B cell (primary cell): ENCODE data around the gene CKM. TPM values are rescaled to one million over a fixed set of nuclear protein-coding genes. Genes with fewer than 3 reads are reported as not detected.

Experiments used
- ATAC-seq: fragments of 200-7000 bp; cut with Tn5 transposase; one replicate; pipeline ENCODE4 v1.10.0; 2021; ENCODE audit warnings: low read depth, mild to moderate bottlenecking, moderate number of reproducible peaks, moderate library complexity
- CTCF ChIA-PET: fragments of 350-600 bp; sonication (Branson Sonifier 250); formaldehyde crosslinking; loops from one replicate; lab custom pipeline; 2021; ENCODE audit warnings: antibody characterized with exemption, inconsistent platforms; lab: Charles Lee
- POLR2A ChIA-PET: fragments of 350-600 bp; sonication (Branson Sonifier 250); formaldehyde crosslinking; loops from one replicate; lab custom pipeline; 2021; ENCODE audit warnings: antibody characterized with exemption; lab: Charles Lee
- DNase-seq: peaks from one replicate; pipeline ENCODE4 v3.0.0; 2013
- H2AFZ ChIP-seq: 2 replicates; pipeline ENCODE4 v1.6.1; 2012; ENCODE audit warnings: mild to moderate bottlenecking, low read depth, low read length; ENCODE audit not compliant: insufficient read depth, poor library complexity, severe bottlenecking
- H3K27ac ChIP-seq, 2 donors: 1 replicate in 1 of 2; 2 replicates in 1 of 2; pipeline ENCODE4 v1.5.1; 2012 to 2013; ENCODE audit warnings: low read length in 2 of 2, mild to moderate bottlenecking in 2 of 2, moderate library complexity in 1 of 2
- H3K27me3 ChIP-seq, 4 experiments: fragments of 200-600 bp in 1 of 4; sonication (generic) in 1 of 4; replicated peaks in 1 of 4; 1 replicate in 2 of 4; 2 replicates in 2 of 4; pipeline versions ENCODE4 v1.6.1 to v1.7.0; 2013 to 2016; ENCODE audit warnings: low read length in 3 of 4, mild to moderate bottlenecking in 2 of 4, mixed read lengths in 1 of 4, moderate library complexity in 1 of 4; ENCODE audit not compliant: insufficient read depth in 4 of 4, control insufficient read depth in 3 of 4; ENCODE audit errors: control extremely low read depth in 1 of 4
- H3K36me3 ChIP-seq, 2 experiments: replicated peaks in 1 of 2; 1 replicate in 1 of 2; 2 replicates in 1 of 2; pipeline versions ENCODE4 v1.6.1 to v1.7.1; 2013; ENCODE audit warnings: low read length in 1 of 2; ENCODE audit not compliant: insufficient read depth in 2 of 2, control insufficient read depth in 1 of 2; ENCODE audit errors: control extremely low read depth in 1 of 2, extremely low read depth in 1 of 2
- H3K4me1 ChIP-seq, 2 donors: fragments of 200-600 bp in 1 of 2; sonication (generic) in 1 of 2; 1 replicate in 1 of 2; 2 replicates in 1 of 2; pipeline versions ENCODE4 v1.5.1 to v1.6.1; 2013 to 2017; ENCODE audit warnings: low read length in 2 of 2; ENCODE audit not compliant: control insufficient read depth in 2 of 2, insufficient read depth in 2 of 2
- H3K4me2 ChIP-seq: replicated peaks from 2 replicates; pipeline ENCODE3; 2012; ENCODE audit warnings: mild to moderate bottlenecking, low read depth, low read length; ENCODE audit not compliant: poor library complexity, severe bottlenecking
- H3K4me3 ChIP-seq, 5 experiments: fragments of 200-600 bp in 1 of 5; sonication (generic) in 1 of 5; 1 replicate in 3 of 5; 2 replicates in 2 of 5; pipeline versions ENCODE4 v1.5.1 to v1.7.0; 2011 to 2016; ENCODE audit warnings: low read length in 4 of 5, mild to moderate bottlenecking in 4 of 5, low read depth in 2 of 5, control low read depth in 1 of 5, moderate library complexity in 1 of 5; ENCODE audit not compliant: insufficient read depth in 1 of 5; ENCODE audit errors: control extremely low read depth in 1 of 5, extremely low read depth in 1 of 5
- H3K79me2 ChIP-seq: fragments of 200-600 bp; sonication (generic); one replicate; pipeline ENCODE4 v1.6.0; 2016; ENCODE audit warnings: low read length; ENCODE audit not compliant: control insufficient read depth, insufficient read depth
- H3K9ac ChIP-seq: fragments of 200-600 bp; sonication (generic); 2 replicates; pipeline ENCODE4 v1.6.1; 2017; ENCODE audit warnings: mild to moderate bottlenecking, low read length, moderate library complexity
- H3K9me3 ChIP-seq, 3 donors: one replicate each; pipeline versions ENCODE4 v1.6.1 to v1.7.1; 2013; ENCODE audit warnings: low read length in 2 of 3; ENCODE audit not compliant: control insufficient read depth in 2 of 3, insufficient read depth in 1 of 3; ENCODE audit errors: control extremely low read depth in 1 of 3
- H4K20me1 ChIP-seq: 2 replicates; pipeline ENCODE4 v1.6.0; 2012; ENCODE audit warnings: mild to moderate bottlenecking, low read length; ENCODE audit not compliant: insufficient read depth, control insufficient read depth, poor library complexity, severe bottlenecking
- H3K27ac Mint-ChIP-seq: one replicate; pipeline ENCODE4 v1.8.0; 2021; ENCODE audit warnings: mixed read lengths
- H3K27me3 Mint-ChIP-seq: one replicate; pipeline ENCODE4 v1.8.0; 2021; ENCODE audit warnings: mixed read lengths
- H3K4me1 Mint-ChIP-seq: one replicate; pipeline ENCODE4 v1.8.0; 2021; ENCODE audit warnings: mixed read lengths
- H3K4me3 Mint-ChIP-seq: one replicate; pipeline ENCODE4 v1.8.0; 2021; ENCODE audit warnings: mixed read lengths
- H3K9me3 Mint-ChIP-seq: one replicate; pipeline ENCODE4 v1.8.0; 2022; ENCODE audit warnings: mixed read lengths; ENCODE audit not compliant: insufficient read depth
- EZH2 ChIP-seq: IDR thresholded peaks from 2 replicates; pipeline ENCODE4 v1.6.1; 2012; ENCODE audit warnings: borderline replicate concordance, low read depth, mild to moderate bottlenecking, moderate library complexity, low read length; ENCODE audit not compliant: insufficient read depth, poor library complexity, severe bottlenecking
- WGBS: methylation state at CpG from one replicate; pipeline ENCODE4 v1.1.5; 2013; ENCODE audit warnings: missing lambda C conversion rate; ENCODE audit not compliant: insufficient coverage; 5-methylcytosine and 5-hydroxymethylcytosine counted together
- intact Hi-C: fragments of 100-400 bp; cut with micrococcal nuclease; formaldehyde crosslinking; loops from one replicate; pipeline ENCODE4 v1.10.0; 2022
- polyA plus RNA-seq: library from polyadenylated mRNA; depleted of rRNA; stranded (reverse); fragments of >200 nt; gene quantifications from 2 replicates; pipeline ENCODE4 v1.2.3, GENCODE V29; 2012
- total RNA-seq, 2 donors: library from RNA; stranded (reverse); fragments of 120-200 nt in 1 of 2; gene quantifications; 1 replicate in 1 of 2; 2 replicates in 1 of 2; pipeline versions ENCODE4 v1.2.3 to v1.2.4, GENCODE V29; 2013 to 2022
- TF ChIP-seq, protein P1 (sequence below): fragments of 200-600 bp; IDR thresholded peaks from one replicate; pipeline ENCODE4 v1.8.0; 2022; ENCODE audit warnings: antibody characterized with exemption, mild to moderate bottlenecking

CKM gene
- total and polyA plus RNA-seq, 2 donors (not counting 1 experiment from before 2014, with no cell fraction given): not detected

DNA sequence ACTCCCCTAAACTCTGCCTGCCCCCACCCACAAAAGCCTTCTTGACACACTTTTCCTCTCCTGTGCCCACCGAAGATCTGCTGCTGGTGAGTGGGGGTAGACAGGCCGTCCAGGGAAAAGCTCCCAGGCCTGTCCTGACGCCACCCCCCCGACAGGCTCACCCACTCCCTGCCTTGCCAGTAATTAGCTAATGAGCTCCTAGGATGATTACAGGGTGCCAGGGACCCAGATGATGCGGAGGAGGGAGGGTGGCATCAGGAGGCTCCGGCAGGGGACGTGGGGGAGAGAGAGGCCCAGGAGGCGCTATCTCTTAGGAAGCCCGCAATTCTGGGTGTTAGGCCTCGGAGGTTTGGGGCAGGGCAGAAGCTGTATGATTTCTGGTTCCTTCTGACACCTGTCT is 44.6 kb downstream of the CKM start:
- H3K9ac ChIP-seq: no peak overlapping the region
- no peaks in the 10 kb centered on the region for H4K20me1 ChIP-seq
- H3K27me3 ChIP-seq: no peaks in the 10 kb centered on the region
- no peaks in the 10 kb centered on the region for H3K4me1 ChIP-seq
- no peak for TF ChIP-seq EZH2
- TF ChIP-seq, protein P1, sequence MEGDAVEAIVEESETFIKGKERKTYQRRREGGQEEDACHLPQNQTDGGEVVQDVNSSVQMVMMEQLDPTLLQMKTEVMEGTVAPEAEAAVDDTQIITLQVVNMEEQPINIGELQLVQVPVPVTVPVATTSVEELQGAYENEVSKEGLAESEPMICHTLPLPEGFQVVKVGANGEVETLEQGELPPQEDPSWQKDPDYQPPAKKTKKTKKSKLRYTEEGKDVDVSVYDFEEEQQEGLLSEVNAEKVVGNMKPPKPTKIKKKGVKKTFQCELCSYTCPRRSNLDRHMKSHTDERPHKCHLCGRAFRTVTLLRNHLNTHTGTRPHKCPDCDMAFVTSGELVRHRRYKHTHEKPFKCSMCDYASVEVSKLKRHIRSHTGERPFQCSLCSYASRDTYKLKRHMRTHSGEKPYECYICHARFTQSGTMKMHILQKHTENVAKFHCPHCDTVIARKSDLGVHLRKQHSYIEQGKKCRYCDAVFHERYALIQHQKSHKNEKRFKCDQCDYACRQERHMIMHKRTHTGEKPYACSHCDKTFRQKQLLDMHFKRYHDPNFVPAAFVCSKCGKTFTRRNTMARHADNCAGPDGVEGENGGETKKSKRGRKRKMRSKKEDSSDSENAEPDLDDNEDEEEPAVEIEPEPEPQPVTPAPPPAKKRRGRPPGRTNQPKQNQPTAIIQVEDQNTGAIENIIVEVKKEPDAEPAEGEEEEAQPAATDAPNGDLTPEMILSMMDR: no peak
- peaks cover 0 to 5% (median 0%) of the 10 kb centered on the region in 3 donors for H3K9me3 ChIP-seq
- H2AFZ ChIP-seq: no peak overlapping the region
- H3K27ac Mint-ChIP-seq: no peak overlapping the region
- 96% methylated on average over 3 of the region's 10 CpGs for WGBS
- ChIA-PET POLR2A (no interaction called here), CTCF (no interaction called here)
- no peaks in the 10 kb centered on the region for H3K79me2 ChIP-seq
- no peak overlapping the region for H3K4me3 Mint-ChIP-seq
- H3K36me3 ChIP-seq: peaks cover 0 to 33% of the 10 kb centered on the region in 2 experiments
- H3K27me3 Mint-ChIP-seq: no peaks in the 10 kb centered on the region
- DNase-seq: no peak
- no peaks in the 10 kb centered on the region for H3K9me3 Mint-ChIP-seq
- intact Hi-C loops: no loop called here
- no peak for ATAC-seq
- H3K27ac ChIP-seq: no peak overlapping the region
- no peak overlapping the region for H3K4me2 ChIP-seq
- no peaks in the 10 kb centered on the region for H3K4me1 Mint-ChIP-seq
- no peak overlapping the region for H3K4me3 ChIP-seq

DNA sequence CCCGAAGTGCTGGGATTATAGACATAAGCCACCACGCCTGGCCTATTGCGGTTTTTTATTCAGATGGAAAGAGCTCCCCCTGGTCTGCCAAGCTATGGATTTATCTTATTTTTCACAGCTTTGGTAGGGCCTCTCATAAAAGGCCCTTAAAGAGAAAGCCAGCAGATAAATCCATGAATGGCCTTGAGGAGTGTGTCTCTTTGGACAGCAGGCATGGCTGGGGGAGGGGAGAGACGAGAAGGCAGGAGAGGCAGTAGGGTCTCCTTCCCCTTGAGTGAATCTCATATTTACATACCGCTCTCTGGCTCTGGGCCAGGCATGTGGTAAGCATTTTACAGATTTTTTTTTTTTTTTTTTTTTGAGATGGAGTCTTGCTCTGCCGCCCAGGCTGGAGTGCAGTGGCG is 46.4 kb downstream of the CKM start:
- H3K4me2 ChIP-seq: no peak overlapping the region
- no peak overlapping the region for H3K4me3 ChIP-seq
- Mint-ChIP-seq H3K4me1 (no peaks in the 10 kb centered on the region), H3K9me3 (no peaks in the 10 kb centered on the region), H3K4me3 (no peak overlapping the region), H3K27me3 (no peaks in the 10 kb centered on the region), H3K27ac (no peak overlapping the region)
- DNase-seq (no peak), ATAC-seq (no peak)
- no peaks in the 10 kb centered on the region for H3K9me3 ChIP-seq
- CTCF ChIA-PET: interaction anchor here (0.7 kb wide), 1 partner anchor 1126 kb away, joined by 3 read pairs; no protein-coding TSS in a partner anchor
- H3K9ac ChIP-seq: no peak overlapping the region
- 100% methylated on average over 1 of the region's 7 CpGs for WGBS
- no peaks in the 10 kb centered on the region for H3K27me3 ChIP-seq
- H3K27ac ChIP-seq: no peak overlapping the region
- TF ChIP-seq EZH2: no peak
- TF ChIP-seq, protein P1: no peak
- H2AFZ ChIP-seq: no peak overlapping the region
- POLR2A ChIA-PET: no interaction called here
- no peaks in the 10 kb centered on the region for H4K20me1 ChIP-seq
- intact Hi-C loops: no loop called here
- H3K79me2 ChIP-seq: no peaks in the 10 kb centered on the region
- H3K36me3 ChIP-seq: peaks cover 0 to 36% of the 10 kb centered on the region in 2 experiments
- no peaks in the 10 kb centered on the region for H3K4me1 ChIP-seq
